C4-2B (cell line): ENCODE measurements around the gene BSND.

Source experiments
- CTCF ChIP-seq: fragments of 450-650 bp; conservative IDR thresholded peaks from 2 replicates; pipeline ENCODE4 v1.5.1; 2017; ENCODE audit warnings: mild to moderate bottlenecking
- ZFX ChIP-seq: fragments of 450-650 bp; IDR thresholded peaks from 2 replicates; pipeline ENCODE4 v1.6.1; 2017

- no peak for TF ChIP-seq CTCF
- TF ChIP-seq ZFX: no peak
Observed at GRCh38 chr1:55015731-55016620, 17.2 kb downstream of the BSND start.
